ENCODE measurements around the gene FIG4.
"Not testable (repeated sequence)": the region's sequence is repeated elsewhere in the genome, so short reads cannot be mapped to it uniquely, and the experiment has no call there.

Gene FIG4

GRCh38 chr6:109816452-109817374, 125.6 kb downstream of the FIG4 start:
- H3K4me3 ChIP-seq (ENCODE audit: low read depth, low read length), result no peak overlapping the region
- DNase-seq (ENCODE audit: low read depth), result no peak
- no peak for TF ChIP-seq CTCF (IDR thresholded peaks at IDR 0.05; ENCODE audit: insufficient read depth, low read depth, low read length, missing control alignments)

GRCh38 chr6:109820706-109821350, 129.7 kb downstream of the FIG4 start:
- peak; percentile 38 for DNase-seq (ENCODE audit: low read depth)

GRCh38 chr6:109821428-109821827, 130.3 kb downstream of the FIG4 start:
- DNase-seq (ENCODE audit: low read depth), result no peak
- no peak for TF ChIP-seq CTCF (IDR thresholded peaks at IDR 0.05; ENCODE audit: insufficient read depth, low read depth, low read length, missing control alignments)
- H3K4me3 ChIP-seq (ENCODE audit: low read depth, low read length), result no peak overlapping the region

More at GRCh38 chr6:109820706-109821350, 129.7 kb downstream of the FIG4 start:
- H3K4me3 ChIP-seq (ENCODE audit: low read depth, low read length), result no peak overlapping the region
- no peak for TF ChIP-seq CTCF (IDR thresholded peaks at IDR 0.05; ENCODE audit: insufficient read depth, low read depth, low read length, missing control alignments)

GRCh38 chr6:109824105-109824504, 133.0 kb downstream of the FIG4 start:
- DNase-seq (ENCODE audit: low read depth), result no peak
- no peak overlapping the region for H3K4me3 ChIP-seq (ENCODE audit: low read depth, low read length)
- TF ChIP-seq CTCF (IDR thresholded peaks at IDR 0.05; ENCODE audit: insufficient read depth, low read depth, low read length, missing control alignments), result no peak

GRCh38 chr6:109826551-109826950, 135.5 kb downstream of the FIG4 start:
- no peak for DNase-seq (ENCODE audit: low read depth)
- H3K4me3 ChIP-seq (ENCODE audit: low read depth, low read length), result no peak overlapping the region
- no peak for TF ChIP-seq CTCF (IDR thresholded peaks at IDR 0.05; ENCODE audit: insufficient read depth, low read depth, low read length, missing control alignments)

GRCh38 chr6:109831352-109831751, 140.3 kb downstream of the FIG4 start:
- not testable (repeated sequence) for DNase-seq (ENCODE audit: low read depth); H3K4me3 ChIP-seq (ENCODE audit: low read depth, low read length)

- no peak for TF ChIP-seq CTCF (IDR thresholded peaks at IDR 0.05; ENCODE audit: insufficient read depth, low read depth, low read length, missing control alignments)
- no peak overlapping the region for H3K4me3 ChIP-seq (ENCODE audit: low read depth, low read length)
- no peak for DNase-seq (ENCODE audit: low read depth)
Observed at GRCh38 chr6:109834131-109834530, 143.0 kb downstream of the FIG4 start.

Measured in GM12865 (cell line).